Endometrial microvascular endothelial cells (primary cell): ENCODE results near the gene CLNK. TPM values are rescaled to one million over a fixed set of nuclear protein-coding genes. Genes with fewer than 3 reads are reported as not detected.

Source experiments
- in situ Hi-C: cut with HindIII; loops from 2 replicates; pipeline ENCODE4 v1.10.0; 2017; ENCODE audit warnings: low sequenced_read_pairs, low pct_unique_long_range_greater_than_20kb; ENCODE audit errors: inconsistent ontology term
- total RNA-seq: library from RNA; depleted of rRNA; stranded (reverse); fragments of >200 nt; gene quantifications from one replicate; pipeline ENCODE4 v1.2.3, GENCODE V29; 2015; ENCODE audit errors: inconsistent ontology term

CLNK gene
- total RNA-seq, 1 donor from 2014 or later, result not detected

- in situ Hi-C loops, result no loop called here
Observed at GRCh38 chr4:10703766-10704429, 19.3 kb upstream of the CLNK start.

- in situ Hi-C loops, result no loop called here
Observed at GRCh38 chr4:10703156-10703555, 18.6 kb upstream of the CLNK start.

- in situ Hi-C loops, result no loop called here
Observed at GRCh38 chr4:10701702-10702460, 17.3 kb upstream of the CLNK start.

- in situ Hi-C loops, result no loop called here
Observed at GRCh38 chr4:10701161-10701560, 16.6 kb upstream of the CLNK start.

GRCh38 chr4:10698172-10698571 lies 13.6 kb upstream of the CLNK start:
- in situ Hi-C loops, result no loop called here

- in situ Hi-C loops, result no loop called here
Observed at GRCh38 chr4:10697086-10697485, 12.5 kb upstream of the CLNK start.

GRCh38 chr4:10696253-10696652 lies 11.7 kb upstream of the CLNK start:
- in situ Hi-C loops, result no loop called here

- in situ Hi-C loops, result no loop called here
Observed at GRCh38 chr4:10694828-10695209, 10.3 kb upstream of the CLNK start.

- in situ Hi-C loops, result no loop called here
Observed at GRCh38 chr4:10694151-10694827, 9.7 kb upstream of the CLNK start.

- in situ Hi-C loops, result no loop called here
Observed at GRCh38 chr4:10691651-10692050, 7.1 kb upstream of the CLNK start.

GRCh38 chr4:10690185-10690907 lies 5.8 kb upstream of the CLNK start:
- in situ Hi-C loops, result no loop called here

- in situ Hi-C loops, result no loop called here
Observed at GRCh38 chr4:10688846-10689245, 4.3 kb upstream of the CLNK start.

- in situ Hi-C loops, result no loop called here
Observed at GRCh38 chr4:10688022-10688421, 3.5 kb upstream of the CLNK start.

- in situ Hi-C loops, result no loop called here
Observed at GRCh38 chr4:10687526-10687925, 3.0 kb upstream of the CLNK start.

GRCh38 chr4:10682397-10682796 lies 2.2 kb downstream of the CLNK start:
- in situ Hi-C loops, result no loop called here

GRCh38 chr4:10677796-10678497 lies 6.6 kb downstream of the CLNK start:
- in situ Hi-C loops, result no loop called here

GRCh38 chr4:10673817-10674369 lies 10.7 kb downstream of the CLNK start:
- in situ Hi-C loops, result no loop called here

- in situ Hi-C loops, result no loop called here
Observed at GRCh38 chr4:10672379-10672778, 12.2 kb downstream of the CLNK start.

- in situ Hi-C loops, result no loop called here
Observed at GRCh38 chr4:10671799-10672198, 12.8 kb downstream of the CLNK start.
